GM23338 (cell line): ENCODE results near the gene SMURF1. TPM values are rescaled to one million over a fixed set of nuclear protein-coding genes. Genes with fewer than 3 reads are reported as not detected.
A peak's percentile ranks its signal among the peaks of the same experiment; 100 is the strongest.

Source experiments
- ATAC-seq: fragments of 200-7000 bp; cut with Tn5 transposase; 3 replicates; pipeline ENCODE4 v1.9.1; 2020
- DNase-seq: peaks from one replicate; pipeline ENCODE4 v3.0.0-alpha.2; 2015; ENCODE audit warnings: low spot score
- H2AFZ ChIP-seq: fragments of 200-600 bp; sonication (generic); 2 replicates; pipeline ENCODE4 v1.8.0; 2016; ENCODE audit warnings: antibody characterized with exemption, mild to moderate bottlenecking, moderate library complexity
- H3F3A ChIP-seq: fragments of 200-600 bp; sonication (generic); replicated peaks from 2 replicates; pipeline ENCODE4 v1.8.0; 2017; ENCODE audit warnings: antibody characterized with exemption, mixed run types, low read depth
- H3K27ac ChIP-seq: fragments of 200-600 bp; sonication (generic); 2 replicates; pipeline ENCODE4 v1.6.1; 2016; ENCODE audit warnings: low read depth
- H3K27me3 ChIP-seq: fragments of 200-600 bp; sonication (generic); 2 replicates; pipeline ENCODE4 v1.8.0; 2016; ENCODE audit warnings: mild to moderate bottlenecking, mixed run types, moderate library complexity; ENCODE audit not compliant: insufficient read depth
- H3K36me3 ChIP-seq: fragments of 200-600 bp; sonication (generic); 2 replicates; pipeline ENCODE4 v1.8.0; 2016; ENCODE audit warnings: mild to moderate bottlenecking; ENCODE audit not compliant: insufficient read depth
- H3K4me1 ChIP-seq: fragments of 200-600 bp; sonication (generic); 2 replicates; pipeline ENCODE4 v1.8.0; 2016; ENCODE audit warnings: mild to moderate bottlenecking, moderate library complexity; ENCODE audit not compliant: insufficient read depth
- H3K4me2 ChIP-seq: fragments of 200-600 bp; sonication (generic); 2 replicates; pipeline ENCODE4 v1.7.1; 2017; ENCODE audit warnings: mixed run types
- H3K4me3 ChIP-seq: fragments of 200-600 bp; sonication (generic); 2 replicates; pipeline ENCODE4 v1.6.1; 2016; ENCODE audit warnings: mixed run types
- H3K79me2 ChIP-seq: fragments of 200-600 bp; sonication (generic); replicated peaks from 2 replicates; pipeline ENCODE4 v1.8.0; 2017; ENCODE audit warnings: mild to moderate bottlenecking; ENCODE audit not compliant: insufficient read depth
- H3K9me2 ChIP-seq: fragments of 200-600 bp; sonication (generic); 2 replicates; pipeline ENCODE4 v1.8.0; 2017; ENCODE audit not compliant: insufficient read depth
- H4K20me1 ChIP-seq: fragments of 200-600 bp; sonication (generic); replicated peaks from 2 replicates; pipeline ENCODE4 v1.8.0; 2017; ENCODE audit warnings: mild to moderate bottlenecking; ENCODE audit not compliant: insufficient read depth
- H3K27ac Mint-ChIP-seq: 2 replicates; pipeline ENCODE4 v1.8.0; 2020; ENCODE audit warnings: inconsistent platforms, mild to moderate bottlenecking, moderate library complexity, mixed read lengths
- H3K27me3 Mint-ChIP-seq: 3 replicates; pipeline ENCODE4 v1.8.0; 2022; ENCODE audit warnings: low read depth, mild to moderate bottlenecking, moderate library complexity, mixed read lengths, inconsistent platforms; ENCODE audit not compliant: insufficient read depth, poor library complexity
- H3K36me3 Mint-ChIP-seq: 3 replicates; pipeline ENCODE4 v1.8.0; 2021; ENCODE audit warnings: low read depth, mild to moderate bottlenecking, inconsistent platforms, moderate library complexity, mixed read lengths
- H3K4me1 Mint-ChIP-seq: 3 replicates; pipeline ENCODE4 v1.8.0; 2020; ENCODE audit warnings: mild to moderate bottlenecking, inconsistent platforms, mixed read lengths
- H3K4me3 Mint-ChIP-seq: 3 replicates; pipeline ENCODE4 v1.8.0; 2021; ENCODE audit warnings: moderate library complexity, mild to moderate bottlenecking, inconsistent platforms, mixed read lengths
- H3K9me3 Mint-ChIP-seq: 3 replicates; pipeline ENCODE4 v1.8.0; 2020; ENCODE audit warnings: moderate library complexity, mild to moderate bottlenecking, inconsistent platforms, mixed read lengths
- JUNB ChIP-seq: IDR thresholded peaks from one replicate; pipeline ENCODE4 v1.6.1; 2016; ENCODE audit warnings: antibody characterized with exemption; ENCODE audit not compliant: unreplicated experiment
- NANOG ChIP-seq: IDR thresholded peaks from 2 replicates; pipeline ENCODE4 v1.6.1; 2016; ENCODE audit warnings: antibody characterized with exemption, borderline replicate concordance
- POLR2AphosphoS5 ChIP-seq: IDR thresholded peaks from 2 replicates; pipeline ENCODE4 v1.6.1; 2016; ENCODE audit warnings: antibody characterized with exemption, low read depth
- REST ChIP-seq: IDR thresholded peaks from one replicate; pipeline ENCODE4 v1.6.1; 2018; ENCODE audit warnings: antibody characterized with exemption; ENCODE audit not compliant: unreplicated experiment
- STAT1 ChIP-seq: IDR thresholded peaks from one replicate; pipeline ENCODE4 v1.6.1; 2016; ENCODE audit warnings: antibody characterized with exemption; ENCODE audit not compliant: unreplicated experiment
- ZNF114 ChIP-seq: fragments of 250-450 bp; sonication (Bioruptor Pico); IDR thresholded peaks from 2 replicates; pipeline ENCODE4 v1.5.0; 2020; ENCODE audit warnings: mild to moderate bottlenecking, moderate library complexity
- polyA plus RNA-seq: library from polyadenylated mRNA; unstranded; fragments of >200 nt; fragmentation: Nextera tagmentation; extraction: Ambion mirVana; gene quantifications from 2 replicates; pipeline ENCODE4 v1.2.1, GENCODE V29; 2016
- total RNA-seq: library from RNA; depleted of rRNA; stranded (reverse); fragments of >200 nt; shearing (Covaris generic); gene quantifications from 2 replicates; pipeline ENCODE4 v1.2.3, GENCODE V29; 2014
- TF ChIP-seq, protein P1 (sequence below): IDR thresholded peaks from 2 replicates; pipeline ENCODE4 v1.6.1; 2016; ENCODE audit warnings: antibody characterized with exemption
- TF ChIP-seq, protein P2 (sequence below), 2 experiments: fragments of 200-600 bp in 1 of 2; sonication (generic) in 1 of 2; conservative IDR thresholded peaks; 2 replicates each; pipeline versions ENCODE4 v1.5.1 to v1.6.1; 2016 to 2017; ENCODE audit warnings: antibody characterized with exemption in 2 of 2, low read depth in 2 of 2, mild to moderate bottlenecking in 2 of 2, moderate library complexity in 1 of 2

The SMURF1 gene
- total and polyA plus RNA-seq, 2 experiments from 2014 or later: 5.8 to 23.9 TPM

DNA sequence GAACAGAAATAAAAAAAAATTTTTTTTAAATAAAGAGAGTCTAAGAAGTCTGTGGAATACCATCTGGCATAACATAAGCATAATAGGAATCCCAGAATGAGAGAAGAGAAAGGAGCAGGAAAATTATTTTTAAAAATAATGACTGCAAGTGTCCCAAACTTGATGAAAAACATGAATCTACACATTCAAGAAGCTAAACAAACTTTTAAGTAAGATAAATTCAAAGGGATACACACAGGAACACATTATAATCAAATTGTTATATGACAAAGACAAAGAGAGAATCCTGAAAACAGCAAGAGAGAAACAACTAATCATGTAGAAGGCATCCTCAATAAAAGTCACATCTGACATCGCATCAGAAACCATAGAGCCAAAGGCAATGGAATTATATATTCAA lies 30.9 kb downstream of the SMURF1 start:
- peaks cover 100% of the 10 kb centered on the region for H3K79me2 ChIP-seq
- TF ChIP-seq STAT1 (no peak), POLR2AphosphoS5 (no peak), JUNB (no peak), NANOG (no peak), REST (no peak), ZNF114 (CRISPR knock-in tag) (no peak)
- TF ChIP-seq, protein P1, sequence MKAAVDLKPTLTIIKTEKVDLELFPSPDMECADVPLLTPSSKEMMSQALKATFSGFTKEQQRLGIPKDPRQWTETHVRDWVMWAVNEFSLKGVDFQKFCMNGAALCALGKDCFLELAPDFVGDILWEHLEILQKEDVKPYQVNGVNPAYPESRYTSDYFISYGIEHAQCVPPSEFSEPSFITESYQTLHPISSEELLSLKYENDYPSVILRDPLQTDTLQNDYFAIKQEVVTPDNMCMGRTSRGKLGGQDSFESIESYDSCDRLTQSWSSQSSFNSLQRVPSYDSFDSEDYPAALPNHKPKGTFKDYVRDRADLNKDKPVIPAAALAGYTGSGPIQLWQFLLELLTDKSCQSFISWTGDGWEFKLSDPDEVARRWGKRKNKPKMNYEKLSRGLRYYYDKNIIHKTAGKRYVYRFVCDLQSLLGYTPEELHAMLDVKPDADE: no peak
- TF ChIP-seq, protein P2, sequence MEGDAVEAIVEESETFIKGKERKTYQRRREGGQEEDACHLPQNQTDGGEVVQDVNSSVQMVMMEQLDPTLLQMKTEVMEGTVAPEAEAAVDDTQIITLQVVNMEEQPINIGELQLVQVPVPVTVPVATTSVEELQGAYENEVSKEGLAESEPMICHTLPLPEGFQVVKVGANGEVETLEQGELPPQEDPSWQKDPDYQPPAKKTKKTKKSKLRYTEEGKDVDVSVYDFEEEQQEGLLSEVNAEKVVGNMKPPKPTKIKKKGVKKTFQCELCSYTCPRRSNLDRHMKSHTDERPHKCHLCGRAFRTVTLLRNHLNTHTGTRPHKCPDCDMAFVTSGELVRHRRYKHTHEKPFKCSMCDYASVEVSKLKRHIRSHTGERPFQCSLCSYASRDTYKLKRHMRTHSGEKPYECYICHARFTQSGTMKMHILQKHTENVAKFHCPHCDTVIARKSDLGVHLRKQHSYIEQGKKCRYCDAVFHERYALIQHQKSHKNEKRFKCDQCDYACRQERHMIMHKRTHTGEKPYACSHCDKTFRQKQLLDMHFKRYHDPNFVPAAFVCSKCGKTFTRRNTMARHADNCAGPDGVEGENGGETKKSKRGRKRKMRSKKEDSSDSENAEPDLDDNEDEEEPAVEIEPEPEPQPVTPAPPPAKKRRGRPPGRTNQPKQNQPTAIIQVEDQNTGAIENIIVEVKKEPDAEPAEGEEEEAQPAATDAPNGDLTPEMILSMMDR (conservative IDR thresholded peaks at IDR 0.05; ENCODE audit: low read depth in 2 of 2): no peak
- H3K27me3 Mint-ChIP-seq: peaks cover 6% of the 10 kb centered on the region
- H2AFZ ChIP-seq: no peak overlapping the region
- H3K27me3 ChIP-seq: no peaks in the 10 kb centered on the region
- H3K4me3 ChIP-seq: no peak overlapping the region
- H3K4me1 Mint-ChIP-seq: peaks cover 36% of the 10 kb centered on the region
- H3K27ac ChIP-seq: 0 out of 2 replicates have a peak overlapping the region, but pooled peaks have one; percentile 14
- no peak overlapping the region for H3K4me2 ChIP-seq
- no peak for ATAC-seq
- H3K9me2 ChIP-seq: no peaks in the 10 kb centered on the region
- H3K4me1 ChIP-seq: peaks cover 36% of the 10 kb centered on the region
- H3K9me3 Mint-ChIP-seq: peaks cover 6% of the 10 kb centered on the region; the same call in 1 of the 3 replicates
- no peak overlapping the region for H3K27ac Mint-ChIP-seq
- H4K20me1 ChIP-seq: peaks cover 6% of the 10 kb centered on the region; the same call in 1 of the 2 replicates
- no peaks in the 10 kb centered on the region for H3F3A ChIP-seq
- H3K4me3 Mint-ChIP-seq: no peak overlapping the region
- DNase-seq: no peak
- H3K36me3 Mint-ChIP-seq: peaks cover 2% of the 10 kb centered on the region; the same call in 2 of the 3 replicates
- H3K36me3 ChIP-seq: no peaks in the 10 kb centered on the region

GRCh38 chr7:99112097-99112496 lies 31.8 kb downstream of the SMURF1 start:
- ATAC-seq (peak; percentile 34), DNase-seq (no peak)
- Histone ChIP-seq H4K20me1 (peaks cover 6% of the 10 kb centered on the region; the same call in 1 of the 2 replicates), H3K4me1 (peaks cover 43% of the 10 kb centered on the region), H3K4me2 (peak overlapping the region; percentile 30), H3F3A (no peaks in the 10 kb centered on the region), H3K4me3 (no peak overlapping the region), H3K27ac (no peak overlapping the region), H3K27me3 (no peaks in the 10 kb centered on the region), H3K79me2 (peaks cover 100% of the 10 kb centered on the region), H3K36me3 (no peaks in the 10 kb centered on the region), H2AFZ (no peak overlapping the region), H3K9me2 (no peaks in the 10 kb centered on the region)
- peaks cover 43% of the 10 kb centered on the region for H3K4me1 Mint-ChIP-seq
- H3K27me3 Mint-ChIP-seq: peaks cover 6% of the 10 kb centered on the region
- H3K36me3 Mint-ChIP-seq: no peaks in the 10 kb centered on the region
- H3K4me3 Mint-ChIP-seq: no peak overlapping the region
- H3K27ac Mint-ChIP-seq: peak overlapping the region; percentile 47; the same call in 1 of the 2 replicates
- H3K9me3 Mint-ChIP-seq: peaks cover 6% of the 10 kb centered on the region; the same call in 1 of the 3 replicates
- no peak for TF ChIP-seq JUNB
- no peak for TF ChIP-seq REST
- TF ChIP-seq STAT1: no peak
